ENCODE results near the gene CRTAC1.
"Not testable (repeated sequence)": the region's sequence is repeated elsewhere in the genome, so short reads cannot be mapped to it uniquely, and the experiment has no call there.

Gene CRTAC1

DNA sequence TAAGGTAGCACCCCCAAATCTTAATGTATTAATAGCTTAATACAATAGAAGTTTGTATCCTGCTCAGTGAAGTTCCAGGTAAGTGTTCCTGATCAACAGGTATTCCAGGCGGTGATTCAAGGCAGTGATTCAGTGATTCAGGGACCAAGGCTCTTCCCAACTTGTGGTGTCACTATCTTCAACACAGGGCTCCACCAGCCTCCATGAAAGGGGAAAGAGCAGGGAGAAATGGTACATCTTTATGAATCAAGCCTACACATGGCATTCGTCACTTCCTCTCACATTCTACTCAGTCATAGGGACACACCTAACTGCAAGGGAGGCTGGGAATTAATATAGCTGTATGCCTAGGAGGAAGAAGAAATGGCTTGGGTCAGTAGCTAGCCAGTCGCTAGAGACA is 175.7 kb downstream of the CRTAC1 start:
- H3K4me3 ChIP-seq = no peak overlapping the region
- H3K36me3 ChIP-seq (ENCODE audit: insufficient read depth, low read length) = no peaks in the 10 kb centered on the region
- no peak overlapping the region for H3K27ac ChIP-seq
- TF ChIP-seq EZH2 (IDR thresholded peaks at IDR 0.05) = no peak
- no peak for TF ChIP-seq POLR2AphosphoS5 (IDR thresholded peaks at IDR 0.05; ENCODE audit: borderline replicate concordance, low read depth, low read length)
- no peak for DNase-seq (ENCODE audit: low read depth, low spot score)
- H3K9ac ChIP-seq (ENCODE audit: insufficient read length) = no peak overlapping the region
- H3K9me3 ChIP-seq (ENCODE audit: low read depth, low read length) = no peaks in the 10 kb centered on the region

DNA sequence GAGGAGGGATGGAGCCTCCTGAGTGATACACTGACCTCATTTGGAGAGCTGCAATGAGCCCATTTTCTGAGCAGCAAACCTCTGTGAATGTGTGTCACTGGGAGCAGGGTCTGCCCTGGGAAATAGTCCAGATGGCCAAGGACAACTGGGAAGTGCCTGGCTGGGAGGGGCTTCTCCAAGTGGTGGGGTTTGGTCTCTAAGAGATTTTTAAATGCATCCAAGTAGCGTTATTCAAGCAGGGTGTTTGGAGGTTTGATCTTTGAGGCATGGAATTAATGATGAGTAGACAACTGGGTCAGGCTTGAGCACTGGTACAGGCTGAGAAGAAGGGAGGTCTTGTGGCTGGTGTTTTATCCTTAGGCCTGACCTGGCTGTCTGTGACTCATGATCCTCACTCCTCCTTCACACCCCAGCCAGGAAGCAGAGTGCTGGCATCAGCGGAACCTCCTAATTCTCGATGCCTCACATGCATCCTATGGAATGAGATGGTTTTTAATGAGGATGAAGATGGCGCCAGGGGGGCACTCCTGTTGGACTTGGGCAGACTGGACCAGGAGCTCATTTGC is 177.5 kb downstream of the CRTAC1 start:
- TF ChIP-seq POLR2AphosphoS5 (IDR thresholded peaks at IDR 0.05; ENCODE audit: borderline replicate concordance, low read depth, low read length) (no peak), EZH2 (IDR thresholded peaks at IDR 0.05) (no peak), FOXP2 (optimal IDR thresholded peaks at IDR 0.05; ENCODE audit: control extremely low read depth, extremely low read length, insufficient read depth) (no peak)
- H3K27ac ChIP-seq = no peak overlapping the region
- DNase-seq (ENCODE audit: low read depth, low spot score) = no peak
- H3K9me3 ChIP-seq (ENCODE audit: low read depth, low read length) = no peaks in the 10 kb centered on the region
- H3K9ac ChIP-seq (ENCODE audit: insufficient read length) = no peak overlapping the region
- no peak overlapping the region for H3K4me3 ChIP-seq
- H3K36me3 ChIP-seq (ENCODE audit: insufficient read depth, low read length) = no peaks in the 10 kb centered on the region

DNA sequence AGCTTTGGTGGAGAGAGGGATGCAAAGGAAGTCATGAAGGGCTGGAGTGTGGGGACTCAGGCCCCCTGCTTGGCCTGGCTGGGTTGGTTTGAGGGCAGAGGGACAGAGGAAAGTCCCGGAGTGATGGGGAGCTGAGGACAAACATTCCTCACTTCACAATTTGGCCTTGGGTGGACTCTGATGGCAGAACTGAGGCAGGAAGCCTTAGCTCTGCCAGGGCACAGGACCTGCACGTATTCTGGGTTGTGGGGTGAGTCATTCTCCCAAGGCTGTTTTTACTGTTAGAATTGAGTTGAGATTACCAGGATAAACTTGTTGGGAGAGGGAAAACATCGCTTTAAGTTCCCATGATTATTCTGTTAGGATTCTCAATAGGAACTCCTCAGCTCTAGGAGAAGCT is 178.1 kb downstream of the CRTAC1 start:
- H3K27ac ChIP-seq = no peak overlapping the region
- H3K36me3 ChIP-seq (ENCODE audit: insufficient read depth, low read length) = no peaks in the 10 kb centered on the region
- H3K4me3 ChIP-seq = no peak overlapping the region
- TF ChIP-seq FOXP2 (optimal IDR thresholded peaks at IDR 0.05; ENCODE audit: control extremely low read depth, extremely low read length, insufficient read depth) (no peak), EZH2 (IDR thresholded peaks at IDR 0.05) (no peak), POLR2AphosphoS5 (IDR thresholded peaks at IDR 0.05; ENCODE audit: borderline replicate concordance, low read depth, low read length) (no peak)
- H3K9ac ChIP-seq (ENCODE audit: insufficient read length) = no peak overlapping the region
- DNase-seq (ENCODE audit: low read depth, low spot score) = no peak
- no peaks in the 10 kb centered on the region for H3K9me3 ChIP-seq (ENCODE audit: low read depth, low read length)

DNA sequence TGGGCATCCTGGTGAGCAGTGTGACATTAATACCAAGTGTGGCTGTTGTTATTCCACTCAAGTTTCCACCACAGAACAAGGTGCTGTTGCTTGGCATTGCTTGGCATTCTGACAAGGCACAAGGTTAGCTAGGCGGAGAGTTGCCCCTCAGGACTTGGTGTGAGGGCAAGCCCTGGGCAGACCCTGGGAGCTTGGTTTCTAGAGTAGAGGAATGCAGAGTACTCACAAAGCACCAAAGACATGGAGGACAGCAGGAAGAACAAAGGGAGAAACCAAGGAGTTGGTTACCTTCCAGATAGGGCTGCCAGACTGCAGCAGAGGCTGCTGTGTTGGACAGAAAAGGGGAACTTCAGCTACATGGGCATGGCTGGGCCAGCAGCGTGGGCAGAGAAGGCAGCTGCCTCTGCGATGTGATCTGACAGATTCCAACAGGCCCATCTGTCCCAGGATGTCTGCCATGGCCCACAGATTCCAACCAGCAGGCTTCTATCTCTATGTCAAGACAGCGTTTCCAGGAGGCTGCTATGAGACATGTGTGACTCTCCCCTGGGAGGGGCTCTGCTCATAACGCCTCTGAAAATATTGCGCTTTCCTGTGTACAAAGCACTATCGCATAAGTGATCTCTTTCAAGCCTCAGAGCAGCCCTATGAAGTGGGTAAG is 178.9 kb downstream of the CRTAC1 start:
- H3K27ac ChIP-seq = no peak overlapping the region
- TF ChIP-seq FOXP2 (optimal IDR thresholded peaks at IDR 0.05; ENCODE audit: control extremely low read depth, extremely low read length, insufficient read depth) (no peak), EZH2 (IDR thresholded peaks at IDR 0.05) (no peak)

DNA sequence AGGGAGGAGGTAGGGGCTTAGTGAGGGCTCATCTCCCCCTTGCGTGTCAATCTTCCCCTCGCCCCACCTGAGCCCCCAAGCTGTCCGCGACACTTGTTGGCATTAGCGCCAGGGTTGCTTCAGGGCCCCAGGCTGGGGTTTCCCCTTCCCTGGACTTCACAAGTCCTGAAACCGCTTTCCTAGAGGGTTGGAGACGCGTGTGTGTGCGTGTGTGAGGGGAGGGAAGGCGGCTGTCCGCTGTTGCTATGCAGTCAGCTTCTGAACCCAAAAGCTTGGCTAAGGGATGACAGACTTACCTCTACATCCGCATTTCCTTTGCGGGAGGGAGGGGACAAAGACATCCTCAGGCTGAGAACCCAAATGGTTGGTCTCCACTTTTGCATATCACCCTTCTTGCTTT is 180.0 kb downstream of the CRTAC1 start:
- TF ChIP-seq POLR2AphosphoS5 (IDR thresholded peaks at IDR 0.05; ENCODE audit: borderline replicate concordance, low read depth, low read length) = no peak
- no peak for TF ChIP-seq FOXP2 (optimal IDR thresholded peaks at IDR 0.05; ENCODE audit: control extremely low read depth, extremely low read length, insufficient read depth)
- no peak for TF ChIP-seq EZH2 (IDR thresholded peaks at IDR 0.05)
- Histone ChIP-seq H3K9me3 (ENCODE audit: low read depth, low read length) (no peaks in the 10 kb centered on the region), H3K27ac (no peak overlapping the region), H3K36me3 (ENCODE audit: insufficient read depth, low read length) (no peaks in the 10 kb centered on the region), H3K4me3 (no peak overlapping the region), H3K9ac (ENCODE audit: insufficient read length) (no peak overlapping the region)
- DNase-seq (ENCODE audit: low read depth, low spot score) = no peak

More for the DNA sequence above, 178.9 kb downstream of the CRTAC1 start:
- no peaks in the 10 kb centered on the region for H3K9me3 ChIP-seq (ENCODE audit: low read depth, low read length)
- H3K36me3 ChIP-seq (ENCODE audit: insufficient read depth, low read length) = no peaks in the 10 kb centered on the region
- no peak for DNase-seq (ENCODE audit: low read depth, low spot score)
- no peak overlapping the region for H3K9ac ChIP-seq (ENCODE audit: insufficient read length)
- no peak overlapping the region for H3K4me3 ChIP-seq

DNA sequence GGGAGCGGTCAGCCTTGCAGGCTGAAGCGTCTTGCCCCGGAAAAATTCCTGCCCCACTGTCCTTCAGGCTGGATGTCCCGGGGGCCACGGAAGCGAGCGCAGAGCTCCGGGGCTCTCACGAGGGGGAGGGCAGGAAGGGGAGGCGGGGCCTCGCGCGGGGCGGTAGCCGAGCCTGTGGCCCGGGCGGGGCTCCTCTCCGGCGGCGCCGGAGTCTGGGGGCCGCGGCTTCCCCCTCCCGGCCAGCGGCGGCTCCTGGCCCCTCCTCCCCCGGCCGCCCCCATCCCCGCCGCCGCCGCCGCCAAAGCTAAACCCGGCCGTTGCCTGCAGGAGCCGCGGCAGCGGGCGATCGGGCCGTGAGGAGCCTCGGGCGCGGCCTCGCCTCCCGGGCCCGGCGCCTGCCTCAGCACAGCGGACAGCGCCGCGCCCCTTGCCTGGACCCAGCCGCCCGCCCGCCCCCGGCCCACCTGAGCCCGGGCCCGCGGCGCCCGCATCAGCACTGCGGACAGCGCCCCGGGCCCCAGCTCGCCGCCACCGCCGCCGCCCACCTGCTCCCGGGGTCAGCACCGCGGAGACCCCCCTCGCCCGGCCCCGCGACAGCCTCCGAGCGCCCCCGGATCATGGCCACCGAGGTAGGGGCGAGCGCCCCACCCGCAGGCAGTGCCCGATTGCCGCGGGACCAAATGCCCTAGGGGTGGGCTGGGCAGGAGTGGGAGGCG is 180.6 kb downstream of the CRTAC1 start, which contains the start of gene GOLGA7B:
TSS of gene GOLGA7B (plus strand) at position 157 of the 716 bp plus-strand sequence. CDS start at position 618, 461 bp downstream.
- Histone ChIP-seq H3K9ac (ENCODE audit: insufficient read length) (no peak within 1 kb of the TSS), H3K27ac (no peak within 1 kb of the TSS), H3K9me3 (ENCODE audit: low read depth, low read length) (no peaks in the 10 kb centered on the region), H3K36me3 (ENCODE audit: insufficient read depth, low read length) (no peaks in the 10 kb centered on the region), H3K4me3 (peak within 1 kb of the TSS; percentile 55; the same call in 1 of the 2 replicates)
- TF ChIP-seq FOXP2 (optimal IDR thresholded peaks at IDR 0.05; ENCODE audit: control extremely low read depth, extremely low read length, insufficient read depth) = no peak
- no peak for TF ChIP-seq POLR2AphosphoS5 (IDR thresholded peaks at IDR 0.05; ENCODE audit: borderline replicate concordance, low read depth, low read length)
- TF ChIP-seq EZH2 (IDR thresholded peaks at IDR 0.05) = no peak
- no peak for DNase-seq (ENCODE audit: low read depth, low spot score)

DNA sequence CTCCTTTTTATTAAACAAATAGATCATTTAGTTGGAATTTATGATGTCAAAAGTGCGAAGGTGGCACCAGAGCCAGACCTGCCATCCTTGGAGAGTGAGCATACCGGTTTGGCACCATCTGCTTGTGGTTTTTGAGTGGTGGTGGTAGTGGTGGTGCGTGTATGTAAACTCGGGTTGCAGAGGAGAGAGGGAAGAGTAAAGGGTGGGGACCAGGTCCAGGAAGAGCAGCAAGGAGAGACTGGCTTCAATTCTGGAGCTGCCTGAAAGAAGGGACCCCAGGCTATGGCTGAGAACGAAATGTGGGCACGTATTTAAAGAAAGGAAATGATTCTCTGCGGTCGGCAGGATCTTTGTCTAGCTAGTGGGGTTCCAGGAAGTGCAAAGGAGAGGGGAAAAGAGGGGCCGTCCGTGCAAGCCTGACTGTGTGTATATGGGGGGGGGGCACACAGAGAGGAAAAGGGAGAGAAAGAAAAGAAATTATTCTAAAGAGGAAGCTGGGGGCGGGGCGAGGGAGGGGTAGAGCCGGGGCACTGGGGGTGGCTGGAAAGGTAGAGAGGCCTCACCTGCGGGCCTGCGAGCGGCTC is 181.2 kb downstream of the CRTAC1 start:
- DNase-seq (ENCODE audit: low read depth, low spot score) = no peak

DNA sequence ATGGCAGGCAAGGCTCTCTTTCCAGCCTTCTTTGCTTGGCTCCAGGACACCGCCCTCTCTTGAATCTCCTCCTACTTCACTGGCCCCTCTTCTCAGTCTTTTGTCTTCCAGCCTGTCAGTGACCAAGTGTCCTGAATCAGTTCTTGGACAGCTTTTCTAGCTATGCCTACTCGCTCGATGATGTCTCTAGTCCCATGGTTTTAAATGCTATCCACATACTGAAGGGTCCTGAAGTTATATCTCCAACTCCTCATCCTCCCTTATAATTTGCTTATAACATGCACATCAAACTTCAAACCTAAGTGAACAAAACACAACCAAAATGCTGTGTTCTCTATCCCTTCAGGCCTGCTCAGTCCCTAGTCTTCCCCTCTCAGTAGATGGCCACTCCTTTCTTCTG is 185.7 kb downstream of the CRTAC1 start:
- Histone ChIP-seq H3K9me3 (ENCODE audit: low read depth, low read length) (no peaks in the 10 kb centered on the region), H3K9ac (ENCODE audit: insufficient read length) (no peak overlapping the region), H3K4me3 (no peak overlapping the region), H3K27ac (no peak overlapping the region), H3K36me3 (ENCODE audit: insufficient read depth, low read length) (no peaks in the 10 kb centered on the region)
- TF ChIP-seq FOXP2 (optimal IDR thresholded peaks at IDR 0.05; ENCODE audit: control extremely low read depth, extremely low read length, insufficient read depth) (no peak), EZH2 (IDR thresholded peaks at IDR 0.05) (no peak), POLR2AphosphoS5 (IDR thresholded peaks at IDR 0.05; ENCODE audit: borderline replicate concordance, low read depth, low read length) (no peak)
- DNase-seq (ENCODE audit: low read depth, low spot score) = no peak

More for the DNA sequence above, 181.2 kb downstream of the CRTAC1 start:
- TF ChIP-seq FOXP2 (optimal IDR thresholded peaks at IDR 0.05; ENCODE audit: control extremely low read depth, extremely low read length, insufficient read depth) (no peak), EZH2 (IDR thresholded peaks at IDR 0.05) (no peak), POLR2AphosphoS5 (IDR thresholded peaks at IDR 0.05; ENCODE audit: borderline replicate concordance, low read depth, low read length) (no peak)
- Histone ChIP-seq H3K9ac (ENCODE audit: insufficient read length) (no peak overlapping the region), H3K36me3 (ENCODE audit: insufficient read depth, low read length) (no peaks in the 10 kb centered on the region), H3K27ac (no peak overlapping the region), H3K4me3 (peak overlapping the region; percentile 55; the same call in 1 of the 2 replicates), H3K9me3 (ENCODE audit: low read depth, low read length) (no peaks in the 10 kb centered on the region)

DNA sequence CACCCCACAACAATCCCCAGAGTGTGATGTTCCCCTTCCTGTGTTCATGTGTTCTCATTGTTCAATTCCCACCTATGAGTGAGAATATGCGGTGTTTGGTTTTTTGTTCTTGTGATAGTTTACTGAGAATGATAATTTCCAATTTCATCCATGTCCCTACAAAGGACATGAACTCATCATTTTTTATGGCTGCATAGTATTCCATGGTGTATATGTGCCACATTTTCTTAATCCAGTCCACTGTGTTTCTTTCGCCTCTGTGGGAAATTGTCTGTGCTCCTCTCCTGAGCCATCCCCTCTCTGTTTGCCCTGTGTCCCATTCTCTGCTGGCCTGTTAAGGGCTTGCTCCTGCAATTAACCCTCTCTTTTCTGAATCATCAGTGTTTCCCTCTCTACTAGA is 186.4 kb downstream of the CRTAC1 start:
- not testable (repeated sequence) for H3K4me3 ChIP-seq; H3K27ac ChIP-seq; H3K9me3 ChIP-seq (ENCODE audit: low read depth, low read length); H3K9ac ChIP-seq (ENCODE audit: insufficient read length); H3K36me3 ChIP-seq (ENCODE audit: insufficient read depth, low read length); DNase-seq (ENCODE audit: low read depth, low spot score)

Measured in SK-N-MC (cell line).